IPS DF 4.7 (cell line): ENCODE data around the gene BGN.

Experiments
- DNase-seq: peaks from one replicate; pipeline ENCODE4 v3.0.0-alpha.2; 2013; ENCODE audit warnings: low spot score; ENCODE audit errors: extremely low read depth

BGN gene

DNA sequence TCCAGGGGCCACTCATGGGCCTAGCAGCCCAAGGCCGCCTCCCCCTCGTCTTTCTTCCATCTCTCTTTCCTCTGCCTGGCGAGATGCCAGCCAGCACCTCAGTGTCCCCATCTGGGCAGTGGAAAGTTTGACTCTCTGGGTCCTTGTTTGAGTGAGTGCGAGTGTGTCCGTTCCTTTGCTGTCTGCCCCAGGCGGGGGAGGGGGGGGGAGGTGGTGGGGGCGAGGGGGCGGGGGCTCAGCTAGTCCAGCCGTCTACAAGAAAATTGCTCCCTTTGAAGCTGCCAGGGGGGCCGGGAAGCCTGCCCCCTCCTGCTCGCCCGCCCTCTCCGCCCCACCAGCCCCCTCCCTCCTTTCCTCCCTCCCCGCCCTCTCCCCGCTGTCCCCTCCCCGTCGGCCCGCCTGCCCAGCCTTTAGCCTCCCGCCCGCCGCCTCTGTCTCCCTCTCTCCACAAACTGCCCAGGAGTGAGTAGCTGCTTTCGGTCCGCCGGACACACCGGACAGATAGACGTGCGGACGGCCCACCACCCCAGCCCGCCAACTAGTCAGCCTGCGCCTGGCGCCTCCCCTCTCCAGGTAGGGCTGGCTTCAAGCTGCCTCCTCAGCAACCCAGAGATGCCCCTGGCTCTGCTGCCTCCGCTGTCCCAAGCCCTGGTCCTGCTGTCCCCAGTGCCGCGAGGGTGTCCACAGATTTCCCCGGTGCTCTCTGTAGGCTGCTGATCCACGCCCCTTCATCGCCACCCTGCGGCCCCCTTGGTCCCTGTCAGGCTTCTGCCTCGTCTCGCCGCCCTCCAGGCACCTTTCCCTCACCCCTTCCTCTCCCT, at the start of gene BGN:
TSS of gene BGN (plus strand) at position 440 of the 821 bp plus-strand sequence. CDS start 9,652 bp downstream, outside the sequence.
- no peak for DNase-seq

DNA sequence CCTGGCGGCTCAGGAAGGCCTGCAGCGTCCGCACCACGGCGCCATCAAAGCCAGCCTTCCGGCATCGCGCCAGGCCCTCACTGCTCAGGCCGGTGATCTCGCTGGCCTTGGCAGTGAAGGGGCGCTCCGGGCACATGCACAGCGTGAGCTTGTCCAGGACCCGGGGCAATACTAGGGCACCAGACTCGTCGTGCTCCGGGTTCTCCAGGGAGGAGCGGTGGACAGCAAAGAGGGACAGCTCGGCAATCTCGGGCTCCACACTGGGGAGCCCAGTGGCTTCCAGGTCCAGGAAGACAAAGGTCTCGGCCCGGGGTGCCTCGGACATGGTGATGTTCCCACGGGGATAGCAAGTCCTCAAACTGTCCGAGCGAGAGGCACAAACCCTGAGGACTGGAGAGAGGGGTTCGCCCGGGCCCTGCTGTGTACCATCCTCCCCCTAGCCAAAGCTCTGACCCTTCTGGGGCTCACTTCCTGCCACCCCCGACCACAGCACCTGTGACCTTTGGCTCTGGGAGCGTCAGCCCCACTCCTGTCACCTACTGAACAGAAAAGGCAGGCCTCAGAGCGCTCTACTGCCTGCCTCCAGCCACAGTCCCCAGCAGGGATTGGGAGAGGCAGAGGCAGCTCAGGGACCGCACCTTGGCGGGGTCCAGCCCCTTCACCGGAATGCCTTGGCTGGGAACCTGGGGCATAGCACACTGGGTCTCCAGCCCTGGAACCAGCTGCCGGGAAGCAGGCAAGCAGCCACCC, 49.5 kb upstream of the BGN start:
- no peak for DNase-seq

DNA sequence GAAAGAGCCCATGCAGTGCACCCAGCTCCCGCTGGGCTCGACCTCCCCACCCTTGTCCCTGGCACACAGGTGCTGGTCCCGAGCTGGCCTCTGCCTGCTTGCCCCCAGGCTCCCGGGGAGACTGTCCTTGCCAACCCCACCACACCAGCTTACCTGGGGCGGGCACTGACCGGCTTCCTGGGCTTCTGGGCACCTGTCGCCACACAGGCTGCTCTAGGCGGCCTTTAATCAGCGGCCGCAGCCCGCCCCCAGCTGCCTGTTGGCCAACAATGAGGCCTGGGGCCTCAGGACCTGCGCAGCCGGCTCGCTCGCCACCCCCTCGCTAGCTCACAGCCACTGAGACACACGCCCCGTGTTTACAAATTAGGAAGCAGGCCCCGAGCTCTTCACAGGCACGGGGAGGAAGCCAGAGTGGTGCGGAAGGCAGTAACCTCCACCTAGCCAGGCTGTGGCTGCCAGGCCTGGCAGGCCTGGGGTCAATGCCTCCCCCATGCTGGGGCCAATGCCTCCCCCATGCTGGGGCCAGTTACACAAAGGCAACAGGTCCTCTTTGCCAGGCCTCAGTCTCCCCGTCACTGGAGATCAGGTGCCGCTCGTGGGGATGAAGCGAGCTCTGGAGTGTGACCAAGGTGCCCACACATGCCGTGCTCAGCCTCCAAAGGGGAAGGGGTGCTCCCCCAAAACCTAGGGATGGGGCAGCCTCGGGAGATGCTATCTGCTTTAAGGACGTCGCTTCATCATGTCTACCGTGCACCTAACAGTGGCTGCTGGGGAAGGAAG, 48.7 kb upstream of the BGN start, which contains the start of gene TREX2:
TSS of gene TREX2 (minus strand) at position 201 of the 780 bp plus-strand sequence. CDS start 626 bp downstream, outside the sequence.
- no peak for DNase-seq

DNA sequence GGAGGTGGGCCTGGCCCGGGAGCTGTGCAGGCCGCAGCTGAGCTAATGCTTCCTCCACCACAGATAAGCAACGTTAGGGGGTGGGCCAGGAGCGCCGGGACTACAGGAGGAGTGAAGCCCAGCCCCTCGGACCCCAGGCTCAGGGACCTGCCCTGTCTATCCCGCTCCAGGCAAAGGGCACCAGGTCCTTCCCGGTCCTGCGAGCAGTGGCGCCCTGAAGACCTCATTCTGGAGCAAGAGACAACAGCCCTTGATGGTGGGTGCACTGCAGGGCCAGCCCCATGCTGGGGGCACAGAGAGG, 48.2 kb upstream of the BGN start:
- DNase-seq: no peak

DNA sequence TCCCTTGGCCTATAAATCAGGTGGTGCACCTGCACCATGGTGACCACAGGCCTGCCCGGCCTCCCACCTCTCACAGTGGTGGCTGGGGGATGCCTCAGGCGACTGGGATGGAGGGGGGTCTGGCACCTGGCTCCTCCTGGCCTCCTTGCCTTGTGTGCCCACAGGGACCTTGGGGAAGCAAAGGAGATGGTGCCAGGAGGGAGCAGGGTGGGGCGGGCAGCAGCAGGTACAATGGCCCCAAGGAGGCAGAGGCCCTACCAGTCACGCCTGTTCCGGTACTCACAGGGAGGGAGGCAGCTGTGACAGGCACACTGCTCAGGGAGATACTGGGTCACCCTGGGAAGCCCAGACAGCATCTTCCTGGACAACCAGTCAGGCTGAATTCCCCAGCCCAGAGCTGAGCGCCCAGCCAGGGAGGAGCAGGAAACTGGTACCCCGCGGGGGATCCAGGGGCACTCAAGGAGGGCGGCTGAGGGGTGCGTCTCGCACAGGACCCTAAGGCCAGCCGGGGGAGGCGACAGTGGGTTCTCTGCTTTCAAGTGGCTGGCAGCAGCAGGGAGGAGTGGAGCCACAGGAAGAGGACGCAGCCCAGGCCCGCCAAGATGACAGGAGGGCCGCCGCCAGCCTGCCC, 47.7 kb upstream of the BGN start:
- DNase-seq: no peak

DNA sequence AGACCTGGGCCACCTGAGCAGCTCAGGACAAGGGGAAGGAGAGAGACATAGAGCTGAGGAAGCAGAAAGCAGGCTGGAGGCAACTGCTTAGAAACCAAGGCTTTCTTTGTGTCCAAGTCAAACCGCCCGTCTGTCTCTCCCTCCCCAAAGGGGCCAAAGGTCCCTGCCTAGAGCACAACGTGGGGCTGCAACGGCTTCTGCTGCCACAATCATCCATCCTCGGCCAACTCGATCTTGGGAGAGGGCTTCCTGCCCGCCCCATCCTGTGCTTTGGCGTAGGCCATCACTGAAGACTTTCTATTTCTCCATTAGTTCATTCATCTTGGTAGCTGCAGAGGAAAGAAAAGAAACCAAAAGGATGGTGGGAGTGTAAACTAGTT, 47.2 kb upstream of the BGN start:
- DNase-seq: no peak

DNA sequence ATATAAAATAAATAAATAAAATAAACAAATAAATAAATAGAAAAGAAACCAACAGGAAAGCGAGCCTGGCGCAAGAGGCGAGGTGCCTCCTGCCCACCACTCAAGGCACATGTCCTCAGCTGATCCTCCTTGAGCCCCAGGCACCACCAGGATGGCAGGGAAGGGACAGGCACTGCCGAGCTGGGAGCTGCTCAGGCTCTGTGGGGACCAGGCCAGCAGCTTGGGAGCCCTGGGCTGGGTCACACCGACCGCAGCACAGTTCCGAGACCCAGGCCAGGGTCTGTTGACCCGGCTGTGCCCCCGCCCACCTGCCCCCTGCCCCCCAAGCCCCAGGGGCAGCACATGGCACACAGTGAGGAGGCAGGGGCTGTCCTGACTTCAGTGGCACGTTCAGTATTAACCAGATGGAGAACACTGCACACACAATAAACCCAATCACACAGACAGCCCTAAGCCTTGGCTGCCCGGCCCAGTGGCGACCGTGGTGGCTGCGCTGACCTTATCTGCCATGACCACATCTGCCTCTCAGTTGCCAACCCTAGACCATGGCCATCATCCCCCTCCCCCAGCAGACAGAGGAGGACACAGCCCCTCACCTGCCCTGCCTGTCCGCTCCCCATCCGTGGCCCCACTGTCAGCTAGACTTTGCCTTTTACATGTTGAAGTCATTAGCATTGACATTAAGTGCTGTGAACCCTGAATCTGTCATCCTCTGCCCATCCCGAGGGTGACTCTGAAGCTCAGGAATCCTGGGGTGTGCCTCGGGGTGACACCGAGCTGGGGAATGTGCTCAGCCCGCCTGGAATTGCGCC, 46.0 kb upstream of the BGN start:
- DNase-seq: no peak

DNA sequence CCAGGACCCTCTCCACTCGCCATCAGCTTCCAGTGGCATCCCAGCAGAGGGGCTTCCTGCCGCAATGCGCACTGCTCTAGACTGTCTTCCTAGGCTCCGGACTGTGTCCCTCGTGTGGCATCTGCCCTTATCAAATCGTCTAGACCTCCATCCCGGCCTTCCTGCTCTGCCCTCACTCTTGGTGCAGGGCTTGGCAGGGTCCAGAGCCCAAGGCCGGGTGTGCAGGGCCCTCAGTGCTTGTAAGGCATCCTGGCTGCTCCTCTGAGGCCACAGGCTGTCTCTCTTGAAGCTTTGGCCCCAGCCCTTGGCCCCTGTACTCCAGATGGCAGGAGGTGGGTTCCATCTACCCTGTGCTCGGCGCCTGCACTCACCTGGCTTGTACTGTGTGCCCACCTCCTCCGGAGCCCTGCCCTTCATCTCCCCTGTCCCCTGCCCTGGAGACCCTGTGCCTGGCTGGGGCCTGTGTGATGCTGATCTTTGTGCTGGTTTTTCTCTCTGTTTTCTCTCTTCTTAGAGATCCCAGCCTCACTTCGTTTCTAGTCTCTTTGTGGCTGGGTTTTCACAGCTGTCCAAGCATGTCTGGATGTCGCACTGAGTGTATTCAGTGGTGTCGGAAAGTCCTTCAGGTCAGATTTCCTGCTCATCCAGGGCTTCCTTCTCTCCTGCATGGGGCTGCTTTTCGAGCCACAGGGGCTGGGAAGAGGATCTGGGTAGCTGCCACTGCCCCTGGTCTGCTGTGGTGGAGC, 45.2 kb upstream of the BGN start:
- no peak for DNase-seq

DNA sequence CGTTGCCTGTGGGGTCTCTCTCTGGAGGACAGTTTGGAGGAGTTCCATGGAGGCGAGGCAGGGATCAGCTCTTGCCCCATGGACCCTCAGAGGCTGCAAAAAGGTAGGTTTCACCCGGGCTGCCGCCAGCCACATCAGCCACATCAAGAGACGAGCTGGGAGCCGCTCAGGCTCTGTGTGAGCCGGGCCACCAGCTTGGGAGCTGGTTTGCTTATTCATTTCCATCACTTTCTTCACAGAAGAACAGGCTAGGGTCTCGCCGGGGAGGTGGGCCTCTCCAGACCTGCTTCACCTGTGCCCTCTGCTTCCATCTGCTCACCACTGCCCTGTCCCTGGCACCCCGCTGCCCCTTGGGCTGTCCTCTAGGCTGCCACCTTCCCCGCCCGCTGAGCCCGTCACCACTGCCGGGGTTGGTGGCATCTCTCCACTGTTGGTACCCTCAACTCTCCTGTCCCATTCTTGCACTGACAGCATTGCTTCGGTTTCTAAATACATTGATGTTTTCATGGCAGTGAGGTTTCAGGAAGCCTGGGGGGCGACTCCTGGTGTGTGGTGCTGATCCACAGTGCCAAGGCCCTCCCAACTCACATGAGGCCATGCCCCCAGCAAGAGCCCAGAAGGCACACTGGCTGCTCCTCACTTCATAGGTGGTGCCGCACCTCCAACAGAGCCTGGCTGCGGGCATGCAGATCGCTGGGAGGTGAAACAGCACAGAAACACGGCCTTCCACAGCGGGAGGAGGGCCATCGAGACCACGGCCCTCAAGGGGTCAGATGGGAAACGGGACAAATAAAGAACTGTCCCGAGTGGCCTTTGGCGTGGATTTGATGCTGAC, 44.4 kb upstream of the BGN start:
- no peak for DNase-seq

DNA sequence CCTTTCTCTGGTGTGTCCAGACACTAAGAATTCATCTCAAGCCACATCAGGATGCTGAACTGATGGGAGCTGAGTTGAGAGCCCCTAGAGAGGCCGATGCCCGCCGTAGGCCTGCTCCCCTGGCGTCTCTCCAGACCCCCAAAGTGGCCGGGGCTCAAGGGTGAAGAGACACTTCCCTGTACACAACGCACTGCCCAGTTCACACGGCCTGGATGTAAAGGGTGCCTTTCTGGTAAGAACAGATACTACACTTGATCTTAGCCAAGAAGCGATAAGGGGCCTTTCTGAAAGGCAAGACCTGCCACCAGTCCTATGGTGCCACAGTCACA, 43.9 kb upstream of the BGN start:
- DNase-seq: no peak

DNA sequence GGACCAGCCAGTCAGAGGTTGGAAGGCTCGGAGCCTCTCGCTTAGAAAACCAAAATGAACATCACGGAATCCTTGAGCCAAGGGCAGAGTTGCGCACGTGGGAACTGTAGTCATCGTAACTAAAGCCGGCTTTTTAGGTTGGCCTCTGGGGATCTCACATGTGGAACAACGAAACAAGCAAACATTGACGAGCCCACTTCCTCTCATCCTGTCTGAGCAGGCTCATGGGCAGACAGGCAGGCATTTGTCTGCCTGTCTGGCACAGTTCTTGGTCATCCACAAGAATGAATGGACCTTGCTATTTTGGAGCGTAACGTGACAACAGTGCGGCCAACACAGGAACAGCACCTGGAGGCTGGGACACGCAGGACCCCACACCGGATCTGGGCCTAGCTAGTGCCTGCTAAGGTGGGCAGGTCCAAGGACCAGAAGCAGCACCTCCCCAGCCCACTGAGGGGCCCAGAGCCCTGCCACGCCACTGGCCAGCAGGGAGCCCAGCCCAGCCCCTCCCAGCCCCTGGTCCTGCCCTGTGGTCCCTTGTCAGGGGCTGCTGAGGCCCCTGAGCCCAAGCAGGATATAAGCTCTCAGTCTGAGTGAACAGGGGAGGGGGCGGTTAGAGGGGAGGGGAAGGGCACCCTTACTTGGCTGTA, 39.8 kb upstream of the BGN start:
- no peak for DNase-seq

DNA sequence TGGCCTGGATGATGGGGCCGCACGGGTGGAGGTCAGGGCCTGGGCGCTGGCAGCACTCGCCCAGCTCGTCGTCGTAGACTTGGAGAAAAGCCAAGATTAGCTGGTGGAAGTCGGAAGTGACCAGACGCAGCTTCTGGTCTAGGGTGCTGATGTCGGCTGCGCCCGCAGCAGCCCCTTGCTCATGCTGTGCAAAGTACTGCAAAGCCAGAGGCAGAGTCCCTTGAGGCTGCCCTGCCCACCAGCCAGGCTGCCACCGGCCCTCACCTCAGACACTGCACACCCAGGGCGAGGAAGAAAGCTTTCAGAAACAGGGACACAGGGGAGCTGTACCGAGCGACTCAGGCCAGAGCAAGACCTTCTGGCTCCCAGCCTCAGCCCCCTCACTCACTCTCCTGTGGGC, 39.2 kb upstream of the BGN start:
- no peak for DNase-seq

DNA sequence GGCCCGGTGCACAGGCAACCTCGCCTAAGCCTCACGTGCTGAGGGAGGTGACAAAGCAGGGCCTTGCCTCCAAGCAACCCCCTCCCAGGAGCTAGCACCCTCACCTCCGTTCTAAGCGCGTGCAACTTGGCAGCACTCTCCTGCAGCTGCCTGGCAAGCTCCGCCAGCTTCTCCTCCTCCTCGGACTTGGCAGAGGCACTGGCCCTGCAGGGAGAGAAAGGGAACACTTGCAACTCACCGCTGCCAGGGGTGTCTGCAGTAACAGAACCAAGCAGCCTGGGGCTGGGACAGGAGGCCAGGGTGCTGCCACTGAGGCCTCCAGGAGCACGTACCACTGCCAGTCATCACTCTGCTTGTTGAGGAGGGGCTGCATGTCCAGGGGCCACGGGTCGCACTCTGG, 38.6 kb upstream of the BGN start:
- no peak for DNase-seq

DNA sequence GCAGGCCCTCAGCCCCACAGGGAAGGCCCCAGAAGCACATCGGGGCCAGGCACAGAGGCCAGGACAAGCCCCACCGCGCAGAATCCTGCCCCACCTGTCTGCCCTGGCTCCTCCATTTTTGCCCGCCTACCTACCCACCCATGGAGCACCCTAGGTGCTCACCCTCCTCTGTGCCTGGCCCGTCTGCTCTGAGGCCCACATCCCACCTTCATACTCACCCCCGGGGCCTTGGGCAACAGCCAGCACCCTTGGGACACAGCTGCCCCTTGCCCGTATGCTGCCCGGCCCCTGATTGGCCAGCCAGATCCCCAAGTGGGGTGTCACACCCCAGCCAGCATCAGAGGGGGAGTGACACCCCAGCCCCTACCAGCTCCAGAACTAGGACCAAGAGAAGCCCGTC, 38.1 kb upstream of the BGN start:
- DNase-seq: no peak

DNA sequence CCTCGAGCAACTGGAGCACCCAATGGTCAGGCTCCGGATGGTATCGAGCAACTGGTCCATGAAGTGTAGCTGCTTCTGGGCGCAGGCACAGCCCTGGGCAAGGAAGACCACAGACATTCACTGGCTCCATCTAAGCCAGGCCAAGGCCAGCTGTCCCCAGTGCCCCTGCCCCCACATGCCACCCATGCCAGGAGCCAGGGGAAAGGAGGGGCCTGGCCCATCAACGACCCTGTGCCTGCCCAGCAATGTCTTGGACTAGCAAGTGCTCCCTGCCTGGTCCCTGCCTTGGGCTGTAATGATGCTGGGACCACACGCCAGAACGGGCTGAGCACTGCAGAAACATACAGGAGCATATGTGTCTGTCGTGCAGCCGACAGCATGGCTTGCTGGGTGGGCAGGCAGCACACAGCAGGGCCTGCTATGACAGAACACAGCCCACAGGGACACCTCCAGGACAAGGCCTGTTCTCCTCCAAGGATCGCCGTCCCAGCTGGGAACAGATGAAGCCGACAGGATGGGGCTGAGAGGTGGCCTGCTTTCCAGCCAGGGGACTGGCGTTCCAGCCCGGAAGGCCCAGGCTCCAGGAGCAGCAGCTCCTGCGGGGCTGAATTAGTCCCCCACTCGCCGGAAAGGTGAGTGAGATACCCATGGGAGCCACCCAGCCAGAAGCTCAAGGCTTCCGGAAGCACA, 37.5 kb upstream of the BGN start:
- DNase-seq: no peak

DNA sequence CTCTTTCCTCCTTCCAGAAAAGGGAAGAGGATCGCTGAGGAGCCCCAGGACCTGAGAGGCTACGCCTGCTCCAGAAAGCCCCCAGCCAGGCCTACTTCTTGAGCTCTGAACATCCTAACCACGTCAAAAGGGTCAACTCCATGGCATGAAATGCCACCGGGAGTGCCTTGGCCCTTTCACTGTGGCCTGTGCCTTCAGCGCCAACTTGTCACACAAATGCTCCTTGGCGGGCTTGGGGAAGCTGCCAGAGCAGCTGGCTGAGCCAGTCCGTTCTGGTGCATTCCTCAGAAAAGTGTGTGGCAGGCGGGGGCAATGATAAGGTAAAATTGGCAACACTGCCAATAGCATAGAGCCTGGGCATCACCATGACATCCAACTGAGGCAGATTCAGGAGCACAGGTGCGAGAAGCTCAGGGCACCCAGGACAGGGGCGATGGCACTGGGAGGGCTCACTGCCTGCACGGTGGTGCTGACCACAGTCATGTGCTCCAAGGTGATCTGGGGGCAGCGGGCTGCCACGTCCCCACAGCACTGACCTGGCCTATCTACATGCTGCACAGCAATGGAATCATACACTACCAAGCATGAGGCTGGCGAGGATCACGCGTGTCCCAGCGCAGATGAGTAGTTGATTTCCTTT, 36.8 kb upstream of the BGN start:
- no peak for DNase-seq

DNA sequence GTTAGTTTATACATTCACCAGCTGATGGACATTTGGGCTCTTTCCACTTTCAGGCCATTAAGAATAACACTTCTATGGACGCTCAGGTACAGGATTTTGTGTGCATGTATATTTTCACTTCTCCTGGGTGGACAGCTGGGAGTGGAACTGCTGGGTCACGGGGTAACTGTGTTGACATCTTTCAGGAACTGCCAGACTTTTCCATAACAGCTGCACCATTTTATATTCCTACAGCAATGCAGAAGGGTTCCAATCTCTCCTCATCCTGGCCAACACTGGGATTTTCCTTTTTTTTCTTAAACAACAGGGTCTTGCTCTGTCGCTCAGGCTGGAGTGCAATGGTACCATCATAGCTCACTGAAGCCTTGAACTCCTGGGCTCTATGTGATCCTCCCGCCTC, 36.3 kb upstream of the BGN start:
- no peak for DNase-seq

DNA sequence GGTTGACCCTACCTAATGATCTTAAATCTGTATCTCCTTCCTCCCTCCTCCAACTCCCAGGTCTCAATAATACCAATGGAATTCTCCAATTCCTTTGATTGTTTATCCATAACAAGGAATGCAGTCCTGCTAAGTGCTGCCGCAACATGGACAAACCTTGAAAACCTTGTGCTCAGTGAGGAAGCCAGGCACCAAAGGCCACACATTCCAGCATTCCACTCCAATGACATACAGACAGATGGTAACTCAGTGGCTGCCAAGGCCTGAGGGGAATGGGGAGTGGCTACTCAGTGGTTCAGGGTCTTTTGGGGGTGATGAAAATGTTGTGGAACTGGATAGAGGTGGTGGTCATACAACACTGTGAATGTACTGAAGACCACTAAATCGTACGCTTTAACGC, 34.8 kb upstream of the BGN start:
- no peak for DNase-seq
